GM12864 (cell line): ENCODE results near the gene SH3PXD2A.

Experiments used
- DNase-seq: peaks from one replicate; pipeline ENCODE4 v3.0.0-alpha.2; 2011; ENCODE audit warnings: low read depth
- H3K4me3 ChIP-seq: 2 replicates; pipeline ENCODE4 v1.5.1; 2011; ENCODE audit warnings: mild to moderate bottlenecking, low read depth, low read length, control low read depth
- CTCF ChIP-seq: IDR thresholded peaks from 2 replicates; pipeline ENCODE4 v1.5.1; 2011; ENCODE audit warnings: low read depth, mild to moderate bottlenecking, moderate library complexity, low read length, control low read depth, inconsistent platforms; ENCODE audit errors: missing control alignments

SH3PXD2A gene

GRCh38 chr10:103855424-103855823 is at the start of gene SH3PXD2A:
TSS of gene SH3PXD2A (minus strand) at chr10:103855576. CDS start at chr10:103855266, 310 bp downstream.
- no peak for DNase-seq
- no peak within 1 kb of the TSS for H3K4me3 ChIP-seq
- no peak for TF ChIP-seq CTCF

- no peak for DNase-seq
- no peak overlapping the region for H3K4me3 ChIP-seq
- no peak for TF ChIP-seq CTCF
These were observed 45.9 kb upstream of the SH3PXD2A start for GRCh38 chr10:103901299-103901698.

GRCh38 chr10:103899312-103899711 is 43.9 kb upstream of the SH3PXD2A start:
- no peak for TF ChIP-seq CTCF
- DNase-seq: no peak
- no peak overlapping the region for H3K4me3 ChIP-seq

GRCh38 chr10:103897241-103897774 is 41.9 kb upstream of the SH3PXD2A start:
- no peak overlapping the region for H3K4me3 ChIP-seq
- no peak for DNase-seq
- TF ChIP-seq CTCF: no peak

GRCh38 chr10:103896225-103896624 is 40.8 kb upstream of the SH3PXD2A start:
- TF ChIP-seq CTCF: no peak
- no peak overlapping the region for H3K4me3 ChIP-seq
- no peak for DNase-seq

- TF ChIP-seq CTCF: no peak
- no peak for DNase-seq
These were observed 40.2 kb upstream of the SH3PXD2A start for GRCh38 chr10:103895411-103896186.

GRCh38 chr10:103894441-103894864 is 39.1 kb upstream of the SH3PXD2A start:
- no peak for TF ChIP-seq CTCF
- no peak overlapping the region for H3K4me3 ChIP-seq
- no peak for DNase-seq

More at GRCh38 chr10:103895411-103896186, 40.2 kb upstream of the SH3PXD2A start:
- no peak overlapping the region for H3K4me3 ChIP-seq
